C4-2B (cell line): ENCODE results near the gene POLR2B.

Source experiments
- CTCF ChIP-seq: fragments of 450-650 bp; conservative IDR thresholded peaks from 2 replicates; pipeline ENCODE4 v1.5.1; 2017; ENCODE audit warnings: mild to moderate bottlenecking
- ZFX ChIP-seq: fragments of 450-650 bp; IDR thresholded peaks from 2 replicates; pipeline ENCODE4 v1.6.1; 2017

GRCh38 chr4:57034520-57034919, 55.8 kb downstream of the POLR2B start:
- no peak for TF ChIP-seq CTCF
- no peak for TF ChIP-seq ZFX
